HFFc6 (cell line): ENCODE results near the gene UPK3BL1. TPM values are rescaled to one million over a fixed set of nuclear protein-coding genes. Genes with fewer than 3 reads are reported as not detected.
"Not testable (repeated sequence)": the region's sequence is repeated elsewhere in the genome, so short reads cannot be mapped to it uniquely, and the experiment has no call there.

Source experiments
- DNase-seq: peaks from one replicate; pipeline ENCODE4 v3.0.0-alpha.2; 2018
- H3K27ac Mint-ChIP-seq: 2 replicates; pipeline ENCODE4 v1.8.0; 2020; ENCODE audit warnings: mild to moderate bottlenecking, mixed read lengths
- H3K27me3 Mint-ChIP-seq: 2 replicates; pipeline ENCODE4 v1.8.0; 2021; ENCODE audit warnings: mild to moderate bottlenecking, moderate library complexity, mixed read lengths; ENCODE audit not compliant: insufficient read depth
- H3K36me3 Mint-ChIP-seq: 2 replicates; pipeline ENCODE4 v1.8.0; 2021; ENCODE audit warnings: low read depth, mixed read lengths
- H3K4me1 Mint-ChIP-seq: 2 replicates; pipeline ENCODE4 v1.8.0; 2020; ENCODE audit warnings: low read depth, mixed read lengths
- H3K4me3 Mint-ChIP-seq: 2 replicates; pipeline ENCODE4 v1.8.0; 2020; ENCODE audit warnings: mild to moderate bottlenecking, moderate library complexity, mixed read lengths
- H3K9me3 Mint-ChIP-seq: 2 replicates; pipeline ENCODE4 v1.8.0; 2020; ENCODE audit warnings: mild to moderate bottlenecking, mixed read lengths
- total RNA-seq, 6 experiments: library from RNA; stranded (reverse); fragmentation: NEBNext Ultra II Directional; extraction: Animal tissue kit (Norgen Biotek cat#: 25700); gene quantifications; 2 replicates in 1 of 6; 3 replicates in 5 of 6; pipeline ENCODE4 v1.2.3, GENCODE V29; 2021

UPK3BL1 gene
- total RNA-seq, 6 experiments from 2014 or later = 3.6 to 14.3 (median 10.9) TPM

DNA sequence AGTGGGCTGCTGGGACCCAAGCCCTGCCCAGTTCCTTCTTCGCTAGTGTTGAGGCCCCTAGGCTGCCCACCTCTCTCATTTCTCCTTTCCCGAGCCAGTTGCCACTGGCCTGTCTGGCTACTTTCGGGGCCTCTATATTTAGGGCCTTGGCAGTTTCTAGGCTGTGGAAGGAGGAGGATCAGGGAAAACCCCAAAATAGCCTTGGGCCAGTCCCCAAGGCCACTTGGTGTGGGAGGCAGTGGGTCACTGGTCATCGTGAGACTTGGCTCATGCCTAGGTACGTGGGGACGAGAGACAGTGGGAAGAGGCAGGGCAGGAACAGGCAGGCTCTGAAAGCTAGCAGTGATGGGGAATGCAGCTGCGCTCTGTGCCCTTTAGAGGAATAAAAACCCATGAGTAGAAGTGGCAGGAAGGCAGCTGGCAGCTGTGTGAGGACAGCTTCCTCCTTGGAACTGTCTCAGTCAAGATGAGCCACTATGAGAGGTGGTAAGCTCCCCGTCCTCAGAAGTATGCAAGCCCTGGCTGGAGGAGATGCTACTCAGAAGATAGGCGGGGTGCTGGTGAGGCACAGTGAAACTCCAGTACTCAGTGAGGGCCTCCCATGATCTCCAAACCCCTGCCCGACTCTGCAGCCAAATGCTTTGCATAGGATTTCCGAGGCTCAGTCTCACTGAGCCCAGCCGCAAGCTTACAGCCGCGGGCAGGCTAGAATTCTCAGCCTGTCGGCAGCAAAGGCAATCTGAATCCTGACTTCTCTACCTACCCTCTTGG is 28.8 kb downstream of the UPK3BL1 start:
- H3K9me3 Mint-ChIP-seq, H3K4me3 Mint-ChIP-seq, H3K27me3 Mint-ChIP-seq, H3K36me3 Mint-ChIP-seq, H3K27ac Mint-ChIP-seq, H3K4me1 Mint-ChIP-seq: not testable (repeated sequence)
- DNase-seq = peak; percentile 0

GRCh38 chr7:102611675-102612325 is 30.8 kb downstream of the UPK3BL1 start:
- Mint-ChIP-seq H3K4me3 (peak overlapping the region; percentile 73), H3K27ac (peak overlapping the region; percentile 78)
- H3K9me3 Mint-ChIP-seq, H3K36me3 Mint-ChIP-seq, H3K27me3 Mint-ChIP-seq, H3K4me1 Mint-ChIP-seq: not testable (repeated sequence)
- peak; percentile 32 for DNase-seq

- H3K4me3 Mint-ChIP-seq, H3K9me3 Mint-ChIP-seq, H3K4me1 Mint-ChIP-seq, DNase-seq, H3K27me3 Mint-ChIP-seq, H3K36me3 Mint-ChIP-seq, H3K27ac Mint-ChIP-seq: not testable (repeated sequence)
Observed at GRCh38 chr7:102611013-102611674, 31.4 kb downstream of the UPK3BL1 start.

GRCh38 chr7:102610441-102610840 is 32.1 kb downstream of the UPK3BL1 start:
- not testable (repeated sequence) for H3K36me3 Mint-ChIP-seq, H3K4me1 Mint-ChIP-seq, H3K9me3 Mint-ChIP-seq, H3K27me3 Mint-ChIP-seq
- H3K4me3 Mint-ChIP-seq = peak overlapping the region; percentile 57
- DNase-seq = peak; percentile 0
- peak overlapping the region; percentile 62 for H3K27ac Mint-ChIP-seq

GRCh38 chr7:102609734-102610133 is 32.9 kb downstream of the UPK3BL1 start:
- H3K27me3 Mint-ChIP-seq, H3K4me1 Mint-ChIP-seq, H3K4me3 Mint-ChIP-seq: not testable (repeated sequence)

GRCh38 chr7:102606848-102607247 is 35.7 kb downstream of the UPK3BL1 start:
- not testable (repeated sequence) for H3K4me1 Mint-ChIP-seq, H3K9me3 Mint-ChIP-seq, H3K4me3 Mint-ChIP-seq, H3K36me3 Mint-ChIP-seq, H3K27ac Mint-ChIP-seq, DNase-seq, H3K27me3 Mint-ChIP-seq

More at GRCh38 chr7:102609734-102610133, 32.9 kb downstream of the UPK3BL1 start:
- not testable (repeated sequence) for H3K36me3 Mint-ChIP-seq, H3K27ac Mint-ChIP-seq, H3K9me3 Mint-ChIP-seq, DNase-seq

DNA sequence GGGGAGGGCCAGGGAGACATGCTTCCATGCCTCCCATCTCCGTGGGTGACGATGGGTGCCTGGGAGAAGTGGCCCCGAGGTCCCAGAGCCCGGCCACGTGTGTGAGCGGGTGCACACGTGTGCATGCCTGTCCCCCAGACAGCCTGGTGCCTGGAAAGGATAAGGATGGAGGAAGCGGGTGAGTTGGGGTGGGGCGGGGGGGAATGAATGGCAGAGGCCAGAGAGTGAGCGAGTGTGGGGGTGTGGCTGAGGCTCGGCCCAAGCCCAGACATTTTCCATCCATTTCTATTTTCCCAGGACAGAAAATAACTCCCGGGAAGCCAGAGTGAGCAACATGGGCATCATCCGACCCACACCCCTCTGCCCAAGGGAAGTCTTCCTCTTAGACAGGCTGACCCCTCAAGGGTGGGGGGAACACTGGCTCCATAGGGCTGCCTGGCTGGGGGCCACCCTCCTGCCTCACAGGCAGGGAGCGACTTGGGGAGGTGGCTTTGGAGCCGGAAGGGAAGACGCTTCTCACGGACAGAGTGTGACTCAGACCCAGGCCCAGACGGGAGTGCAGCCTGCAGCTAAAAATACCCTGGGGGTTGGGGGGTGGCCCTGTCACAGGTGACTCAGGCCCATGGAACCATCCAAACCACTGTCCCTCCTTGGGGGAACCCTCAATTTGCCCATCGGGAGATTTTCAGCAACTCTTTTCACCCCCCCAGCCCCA is 38.0 kb downstream of the UPK3BL1 start:
- H3K4me1 Mint-ChIP-seq, H3K4me3 Mint-ChIP-seq, DNase-seq, H3K27me3 Mint-ChIP-seq, H3K36me3 Mint-ChIP-seq, H3K27ac Mint-ChIP-seq, H3K9me3 Mint-ChIP-seq: not testable (repeated sequence)

- H3K4me1 Mint-ChIP-seq, H3K36me3 Mint-ChIP-seq, H3K27ac Mint-ChIP-seq, H3K9me3 Mint-ChIP-seq, H3K27me3 Mint-ChIP-seq, DNase-seq, H3K4me3 Mint-ChIP-seq: not testable (repeated sequence)
Observed at GRCh38 chr7:102602317-102602716, 40.3 kb downstream of the UPK3BL1 start.

DNA sequence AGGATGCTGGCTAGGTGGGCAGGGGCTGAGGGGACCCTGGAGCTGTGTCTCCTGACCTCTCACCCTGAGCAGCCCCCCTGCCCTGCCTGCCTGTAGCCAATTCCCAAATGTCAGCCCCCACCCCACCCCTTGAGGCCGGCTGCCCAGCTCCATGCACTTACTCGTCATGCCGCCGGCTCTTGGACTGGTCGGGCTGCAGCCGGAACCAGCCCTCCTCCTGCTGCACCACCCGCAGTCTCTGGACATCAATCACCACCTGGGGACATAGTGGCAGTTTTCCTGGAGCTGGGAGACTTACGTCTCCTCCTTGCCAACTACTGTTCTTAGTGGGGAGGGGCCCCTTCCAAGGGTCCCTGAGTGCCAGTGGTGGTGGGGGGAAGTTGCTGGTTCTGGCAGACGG is 42.9 kb downstream of the UPK3BL1 start:
- not testable (repeated sequence) for H3K27ac Mint-ChIP-seq, H3K27me3 Mint-ChIP-seq, DNase-seq, H3K9me3 Mint-ChIP-seq, H3K4me3 Mint-ChIP-seq, H3K4me1 Mint-ChIP-seq, H3K36me3 Mint-ChIP-seq

GRCh38 chr7:102596036-102596435 is 46.6 kb downstream of the UPK3BL1 start:
- H3K4me1 Mint-ChIP-seq, H3K9me3 Mint-ChIP-seq, H3K4me3 Mint-ChIP-seq, H3K27ac Mint-ChIP-seq, H3K27me3 Mint-ChIP-seq, H3K36me3 Mint-ChIP-seq, DNase-seq: not testable (repeated sequence)

- H3K27me3 Mint-ChIP-seq, DNase-seq, H3K9me3 Mint-ChIP-seq, H3K27ac Mint-ChIP-seq, H3K4me1 Mint-ChIP-seq, H3K4me3 Mint-ChIP-seq, H3K36me3 Mint-ChIP-seq: not testable (repeated sequence)
Observed at GRCh38 chr7:102593637-102594334, 48.8 kb downstream of the UPK3BL1 start.

- not testable (repeated sequence) for H3K27me3 Mint-ChIP-seq, H3K27ac Mint-ChIP-seq, H3K36me3 Mint-ChIP-seq, H3K4me1 Mint-ChIP-seq, DNase-seq, H3K4me3 Mint-ChIP-seq, H3K9me3 Mint-ChIP-seq
Observed at GRCh38 chr7:102592477-102593019, 50.0 kb downstream of the UPK3BL1 start.

GRCh38 chr7:102589857-102590256 is 52.7 kb downstream of the UPK3BL1 start:
- not testable (repeated sequence) for DNase-seq, H3K4me1 Mint-ChIP-seq, H3K4me3 Mint-ChIP-seq, H3K27ac Mint-ChIP-seq, H3K9me3 Mint-ChIP-seq, H3K36me3 Mint-ChIP-seq, H3K27me3 Mint-ChIP-seq
